Cerebellar nuclear complex (tissue), 1 donor: ENCODE results near the gene PRCD.
"Not testable (repeated sequence)": the region's sequence is repeated elsewhere in the genome, so short reads cannot be mapped to it uniquely, and the experiment has no call there.

ENCODE experiments used
- DNase-seq, 2 experiments: peaks; one replicate each; lab custom pipeline; 2025; lab: John Stamatoyannopoulos, UW

The PRCD gene

GRCh38 chr17:76527430-76528111, 12.3 kb upstream of the PRCD start:
- DNase-seq: no peak

DNA sequence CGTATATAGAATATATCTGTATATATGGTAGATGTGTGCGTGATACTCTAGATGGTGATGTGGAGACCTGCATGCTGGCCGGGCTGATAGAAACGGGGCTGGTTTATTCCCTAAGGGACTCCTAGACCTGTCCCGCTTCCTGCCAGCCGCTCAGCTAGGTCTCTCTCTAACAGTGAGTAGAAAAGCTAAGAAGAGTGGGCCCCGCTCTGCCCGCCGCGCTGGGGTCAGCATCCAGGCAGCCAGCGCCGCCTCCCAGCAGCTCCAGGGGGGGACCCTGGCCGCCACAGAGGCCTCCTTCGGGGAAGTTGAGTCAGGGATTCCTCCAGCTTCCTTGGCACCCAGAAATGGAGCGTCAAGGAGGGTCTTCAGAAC, 11.7 kb upstream of the PRCD start:
- DNase-seq: no peak

GRCh38 chr17:76528528-76529223, 11.2 kb upstream of the PRCD start:
- no peak for DNase-seq

DNA sequence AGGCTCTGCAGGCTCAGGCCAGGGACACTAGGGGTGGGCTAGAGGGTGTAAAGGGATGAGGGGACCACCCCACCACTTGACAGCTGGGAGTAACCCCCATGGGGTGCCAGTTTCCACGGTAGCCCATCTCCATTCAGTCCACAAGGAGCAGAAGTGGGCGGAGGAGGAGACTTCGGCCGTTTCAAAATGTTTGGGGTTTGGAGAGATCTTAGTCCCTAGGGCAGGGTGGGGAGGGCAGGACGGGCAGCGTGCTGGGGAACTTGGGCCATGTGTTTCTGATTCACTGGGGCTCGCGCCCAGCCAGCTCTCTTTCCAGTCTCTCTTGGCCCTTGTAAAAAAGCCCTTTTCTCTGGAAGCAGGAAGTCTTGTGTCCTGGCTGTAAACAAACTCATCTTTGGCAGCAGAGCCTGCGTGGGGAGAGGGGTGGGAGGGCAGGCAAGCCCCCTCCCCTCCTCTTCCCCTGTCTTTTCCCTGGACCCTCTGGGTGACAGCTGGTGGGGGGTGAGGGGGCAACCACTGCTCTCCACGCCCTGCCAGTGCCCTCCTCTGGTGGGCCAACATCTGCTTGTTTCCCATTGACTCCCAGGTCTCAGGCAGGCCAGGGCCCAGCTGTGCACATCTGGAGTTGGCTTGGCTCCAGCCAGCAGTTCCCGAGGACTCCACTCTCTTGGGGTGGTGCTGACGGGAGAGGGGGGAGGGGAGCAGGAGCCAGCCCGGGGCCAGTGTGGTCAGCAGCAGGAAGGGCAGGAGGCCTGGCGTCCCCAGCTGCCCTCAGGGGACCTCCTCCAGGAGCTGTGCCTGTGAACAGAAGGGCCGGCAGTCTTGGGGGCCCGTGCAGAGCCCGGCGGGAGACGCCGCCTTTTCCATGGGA, 10.4 kb upstream of the PRCD start:
- DNase-seq: no peak

DNA sequence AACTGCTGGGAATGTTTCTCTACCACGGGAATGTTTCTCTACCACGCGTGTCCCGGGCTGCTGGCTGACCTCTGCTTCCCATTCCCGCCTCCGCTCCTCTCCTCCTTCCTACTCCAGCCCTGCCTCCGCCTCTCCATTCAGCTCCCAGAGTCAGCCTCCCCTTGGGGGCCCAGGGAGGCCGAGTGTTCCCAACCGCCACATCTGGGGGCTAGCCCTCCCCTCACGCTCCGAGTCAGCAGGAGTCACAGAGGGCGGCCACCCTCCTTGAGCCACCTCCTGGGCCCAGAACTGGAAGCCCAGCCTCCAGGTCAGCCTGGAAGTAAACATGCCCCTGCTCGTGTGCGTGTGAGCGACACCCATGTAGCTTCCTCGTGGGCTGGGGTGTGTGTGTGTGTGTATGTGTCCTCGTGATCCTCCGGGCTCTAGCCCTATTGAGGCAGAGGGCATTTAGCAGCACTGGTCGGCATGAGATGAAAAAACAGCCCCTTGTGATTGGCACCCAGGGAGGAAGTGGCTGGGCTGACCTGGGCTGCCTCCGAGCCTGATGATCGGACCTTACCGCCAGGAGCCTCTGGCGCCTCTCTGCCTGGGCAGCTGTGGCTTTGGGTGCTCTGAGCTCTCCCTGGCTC, 9.6 kb upstream of the PRCD start:
- DNase-seq: no peak

DNA sequence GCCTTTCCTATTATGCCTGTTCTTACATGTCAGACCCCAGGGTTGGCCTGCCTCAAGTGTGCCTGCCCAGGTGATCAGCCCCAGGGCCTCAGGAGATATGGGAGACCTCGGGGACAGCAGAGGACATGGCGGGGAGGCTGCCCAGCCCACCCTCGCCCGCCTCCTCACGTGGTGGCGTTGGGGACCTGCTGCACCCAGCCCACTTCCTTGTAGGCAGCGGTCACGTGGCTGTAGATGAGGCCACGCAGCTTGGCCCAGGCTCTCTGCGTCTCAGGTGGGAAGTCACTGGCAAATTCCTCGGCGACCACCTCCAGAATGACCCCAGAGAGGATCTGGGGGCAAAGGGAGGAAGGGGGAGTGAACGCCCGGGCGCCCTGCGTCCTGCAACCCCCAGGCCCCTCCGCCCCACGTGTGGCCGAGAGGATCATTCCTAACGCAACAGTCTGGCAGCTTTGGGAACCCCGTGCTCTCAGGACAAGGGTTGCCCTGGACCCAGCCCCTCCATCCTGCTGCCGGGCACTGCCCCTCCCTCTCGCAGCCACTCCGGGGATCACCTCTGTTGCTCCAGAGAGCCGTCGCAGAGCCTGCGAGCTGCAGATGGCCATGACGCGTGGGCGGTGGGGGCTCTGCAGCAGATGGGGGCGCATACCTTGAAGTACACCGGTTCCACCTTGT, 8.9 kb upstream of the PRCD start:
- DNase-seq: no peak

DNA sequence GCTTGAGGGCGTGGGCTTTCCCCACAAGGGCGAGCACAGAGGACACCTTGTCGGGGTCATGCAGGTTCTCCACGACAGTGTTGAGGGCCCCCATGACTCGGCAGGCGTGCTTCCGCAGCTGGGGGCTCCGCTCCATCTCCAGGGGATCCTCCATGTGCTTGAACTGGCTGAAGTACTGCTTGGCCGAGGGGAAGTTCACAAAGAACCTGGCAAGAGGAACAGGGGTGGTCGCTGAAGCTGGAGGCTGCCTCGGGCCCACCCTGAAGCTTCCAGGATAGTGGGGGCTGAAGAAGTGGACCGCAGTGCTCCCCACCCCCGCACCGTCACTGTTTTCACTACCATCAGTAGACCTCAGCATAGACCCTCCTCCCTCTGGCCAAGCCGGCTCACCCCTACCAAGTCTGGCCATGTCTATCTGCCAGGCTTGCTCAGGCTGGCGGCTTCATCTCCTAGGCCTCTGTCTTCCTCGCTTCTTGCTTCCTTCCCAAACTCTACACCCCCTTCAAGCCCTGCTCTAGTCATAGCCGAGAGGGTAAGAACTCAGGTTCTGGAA, 8.3 kb upstream of the PRCD start:
- no peak for DNase-seq

DNA sequence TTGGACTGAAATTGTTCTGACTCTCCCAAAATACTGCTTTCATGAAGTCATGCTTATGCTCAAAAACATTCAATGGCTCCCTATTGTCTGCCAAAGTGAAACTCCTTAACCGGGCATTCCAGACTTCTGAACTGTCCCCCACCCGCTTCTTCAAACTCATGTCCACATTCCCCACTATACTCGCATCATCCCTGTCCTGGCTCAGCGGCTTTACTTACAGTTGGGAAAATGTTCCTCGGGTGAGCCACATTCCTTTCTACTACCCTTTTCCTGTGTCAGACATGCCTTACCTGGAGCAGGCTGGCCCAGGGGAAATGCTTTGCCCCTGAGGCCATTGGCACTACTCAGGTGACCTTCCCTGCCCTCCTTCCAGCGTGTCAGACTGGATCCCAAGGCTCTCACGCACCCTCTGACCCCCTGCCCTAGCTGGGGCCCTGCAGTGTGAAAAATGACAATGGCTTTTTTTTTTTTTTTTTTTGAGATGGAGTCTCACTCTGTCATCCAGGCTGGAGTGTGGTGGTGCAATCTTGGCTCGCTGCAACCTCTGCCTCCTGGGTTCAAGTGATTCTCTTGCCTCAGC, 7.7 kb upstream of the PRCD start:
- DNase-seq: no peak

GRCh38 chr17:76533640-76534359, 6.0 kb upstream of the PRCD start:
- not testable (repeated sequence) for DNase-seq

DNA sequence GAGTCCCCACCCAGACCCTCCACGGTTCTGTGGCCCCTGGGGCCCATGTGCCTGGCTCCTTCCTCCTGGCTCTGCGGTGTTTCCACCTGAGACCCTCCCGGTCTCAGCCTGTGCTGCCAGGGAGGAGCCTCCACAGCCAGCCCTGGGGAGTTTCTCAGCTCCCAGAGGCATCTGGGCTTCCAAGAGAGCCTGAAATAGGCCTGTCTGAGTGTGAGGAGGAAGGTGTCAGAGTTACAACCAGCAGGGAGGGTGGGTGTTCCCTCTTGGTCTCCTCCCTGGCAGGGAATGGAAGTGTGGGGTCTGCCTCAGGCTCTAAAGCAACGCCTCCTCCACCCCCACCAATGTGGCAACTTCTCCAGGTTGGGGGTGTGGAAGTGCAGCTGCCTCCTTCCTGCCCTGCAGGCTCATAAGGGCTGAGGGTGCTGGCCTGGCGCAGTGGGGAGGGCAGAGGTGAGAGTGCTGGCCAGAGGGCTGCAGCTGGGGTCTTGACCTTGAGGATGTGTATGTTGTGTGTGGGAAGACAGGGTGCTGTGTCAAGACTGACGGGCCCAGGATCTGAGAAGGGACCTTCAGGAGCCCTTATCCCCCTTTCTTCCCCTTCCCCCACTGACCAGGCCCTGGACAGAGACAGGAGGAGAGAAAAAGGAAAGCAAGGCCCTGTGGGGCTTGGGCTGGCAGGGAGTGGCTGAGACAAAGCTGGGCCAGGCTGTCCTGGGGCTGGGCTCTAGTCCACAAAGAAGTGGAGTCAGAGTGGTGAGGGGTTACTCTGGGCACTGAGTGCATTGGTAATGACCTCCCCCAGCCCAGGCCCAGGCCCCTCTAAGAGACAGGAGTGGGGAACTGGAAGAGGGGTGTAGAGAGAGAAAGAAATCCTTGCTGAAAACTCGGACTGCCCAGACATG, 4.8 kb upstream of the PRCD start:
- DNase-seq: no peak

GRCh38 chr17:76535788-76536510, 3.9 kb upstream of the PRCD start:
- DNase-seq: no peak

DNA sequence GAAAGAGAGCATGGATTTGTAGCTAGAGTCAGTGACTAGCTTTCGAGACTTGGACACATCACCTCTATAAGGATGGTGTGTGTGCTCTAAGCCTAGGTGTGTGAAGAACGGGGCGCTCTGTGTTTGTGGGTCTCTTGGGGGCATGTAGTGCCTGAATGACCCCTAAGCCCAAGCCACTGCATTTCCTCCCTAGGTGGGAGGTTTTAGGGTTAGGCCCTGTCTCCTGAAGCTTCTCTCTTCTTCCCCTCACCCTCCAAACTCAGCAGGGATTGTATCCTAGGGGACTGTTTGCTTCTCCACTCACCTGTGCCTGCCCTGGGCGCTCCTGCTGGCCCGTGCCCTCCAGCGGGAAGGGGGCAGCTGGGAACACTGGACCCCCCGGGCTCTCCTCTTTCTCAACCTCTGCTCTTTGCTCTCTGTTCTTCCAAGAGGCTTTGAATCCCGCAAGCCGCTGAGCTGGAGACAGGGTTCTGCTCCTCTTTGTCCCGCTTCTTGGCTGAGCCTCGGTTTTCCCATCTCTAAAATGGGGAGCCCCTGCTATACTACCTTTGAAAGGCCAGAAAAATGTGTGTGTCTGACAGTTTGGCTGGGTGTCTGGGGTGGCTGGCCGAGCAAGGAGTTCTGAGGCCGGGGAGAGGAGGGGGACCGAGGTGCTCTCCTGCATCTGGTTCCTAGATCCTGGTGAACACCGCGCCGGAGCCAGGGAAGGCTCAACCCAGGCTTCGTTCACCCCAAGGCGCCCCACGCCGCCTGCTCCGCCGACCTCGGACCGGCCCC, 3.1 kb upstream of the PRCD start:
- DNase-seq: no peak

DNA sequence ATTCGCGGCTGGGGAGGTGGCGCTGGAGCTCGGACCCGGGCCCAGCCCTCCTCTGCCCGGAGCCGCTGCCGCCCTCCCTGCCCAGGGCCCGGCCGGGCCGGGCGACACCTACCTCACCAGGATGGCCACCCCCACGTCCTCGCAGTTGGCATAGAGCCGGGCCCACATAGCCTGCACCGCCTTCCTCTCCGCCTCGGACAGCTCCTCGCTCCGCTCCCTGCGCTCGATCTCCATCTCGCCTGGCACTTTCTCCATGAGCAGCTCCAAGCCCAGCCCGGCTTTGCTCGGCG, 2.6 kb upstream of the PRCD start:
- DNase-seq: no peak

GRCh38 chr17:76537578-76538280, 2.1 kb upstream of the PRCD start, which contains the start of gene CYGB:
CYGB (minus strand) TSS chr17:76537709; CDS start chr17:76537542, 167 bp downstream.
- no peak for DNase-seq

- no peak for DNase-seq
These were observed 1.4 kb upstream of the PRCD start for GRCh38 chr17:76538281-76538931.

DNA sequence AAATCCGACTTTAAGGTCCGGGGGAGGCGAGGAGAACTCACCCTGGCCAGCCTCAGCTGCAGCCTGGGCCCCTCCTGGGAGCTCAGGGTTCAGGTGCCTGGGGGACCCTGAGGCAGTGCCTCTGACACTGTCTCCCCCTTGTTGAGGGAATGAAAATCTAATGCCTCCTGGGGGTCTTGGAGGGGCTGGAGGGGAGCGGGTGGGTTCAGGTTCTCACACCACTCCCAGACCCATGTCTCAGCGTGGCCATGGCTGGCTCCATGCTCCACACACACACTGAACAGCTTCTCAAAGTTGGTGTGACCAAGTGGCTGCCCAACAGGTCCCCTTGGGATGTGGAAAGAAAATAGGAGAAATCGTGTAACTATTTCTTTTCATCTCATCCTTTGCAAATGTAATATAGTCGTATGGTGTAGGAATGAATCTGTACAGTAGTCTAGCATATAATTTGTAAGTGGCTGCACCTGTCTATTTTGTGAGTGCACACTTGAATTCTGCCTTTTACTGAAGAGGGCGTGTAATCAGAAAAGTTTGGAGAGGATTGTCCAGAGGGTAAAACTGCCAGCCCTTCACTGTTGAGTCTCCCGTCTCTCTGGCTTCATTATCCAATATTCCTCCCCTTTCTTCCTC, 788 bp upstream of the PRCD start:
- DNase-seq: no peak
